IPS-11a (cell line): ENCODE results near the gene DMXL2.

Source experiments
- H3K4me3 ChIP-seq: one replicate; pipeline ENCODE4 v1.5.1; 2013; ENCODE audit warnings: low read depth, low read length, control low read depth

Gene DMXL2

GRCh38 chr15:51414256-51414860 lies 208.2 kb downstream of the DMXL2 start:
- H3K4me3 ChIP-seq = no peak overlapping the region

GRCh38 chr15:51405693-51406523 lies 216.7 kb downstream of the DMXL2 start:
- H3K4me3 ChIP-seq = no peak overlapping the region

GRCh38 chr15:51403946-51404695 lies 218.4 kb downstream of the DMXL2 start:
- H3K4me3 ChIP-seq = no peak overlapping the region

GRCh38 chr15:51403072-51403878 lies 219.3 kb downstream of the DMXL2 start:
- H3K4me3 ChIP-seq = no peak overlapping the region

- H3K4me3 ChIP-seq = no peak overlapping the region
These were observed 220.6 kb downstream of the DMXL2 start for GRCh38 chr15:51401872-51402517.

- H3K4me3 ChIP-seq = no peak overlapping the region
These were observed 221.4 kb downstream of the DMXL2 start for GRCh38 chr15:51401051-51401780.

GRCh38 chr15:51398626-51399025 lies 223.9 kb downstream of the DMXL2 start:
- H3K4me3 ChIP-seq = no peak overlapping the region
